ENCODE measurements around the gene CDY2B.
"Not testable (repeated sequence)": the region's sequence is repeated elsewhere in the genome, so short reads cannot be mapped to it uniquely, and the experiment has no call there.

CDY2B gene, protein sequence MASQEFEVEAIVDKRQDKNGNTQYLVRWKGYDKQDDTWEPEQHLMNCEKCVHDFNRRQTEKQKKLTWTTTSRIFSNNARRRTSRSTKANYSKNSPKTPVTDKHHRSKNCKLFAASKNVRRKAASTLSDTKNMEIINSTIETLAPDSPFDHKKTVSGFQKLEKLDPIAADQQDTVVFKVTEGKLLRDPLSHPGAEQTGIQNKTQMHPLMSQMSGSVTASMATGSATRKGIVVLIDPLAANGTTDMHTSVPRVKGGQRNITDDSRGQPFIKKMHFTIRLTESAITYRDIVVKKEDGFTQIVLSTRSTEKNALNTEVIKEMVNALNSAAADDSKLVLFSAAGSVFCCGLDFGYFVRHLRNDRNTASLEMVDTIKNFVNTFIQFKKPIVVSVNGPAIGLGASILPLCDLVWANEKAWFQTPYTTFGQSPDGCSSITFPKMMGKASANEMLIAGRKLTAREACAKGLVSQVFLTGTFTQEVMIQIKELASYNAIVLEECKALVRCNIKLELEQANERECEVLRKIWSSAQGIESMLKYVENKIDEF

GRCh38 chrY:17880120-17880519 lies at the start of gene CDY2B:
Gene CDY2B (minus strand): TSS chrY:17880220. CDS start chrY:17879892, 328 bp downstream.
- not testable (repeated sequence) for H3K4me1 Mint-ChIP-seq (ENCODE audit: low read depth); H3K27ac Mint-ChIP-seq; H3K36me3 Mint-ChIP-seq (ENCODE audit: low read depth); H3K4me3 Mint-ChIP-seq; H3K9me3 Mint-ChIP-seq; H3K27me3 Mint-ChIP-seq (ENCODE audit: low read depth)

- not testable (repeated sequence) for H3K27me3 Mint-ChIP-seq (ENCODE audit: low read depth); H3K4me1 Mint-ChIP-seq (ENCODE audit: low read depth); H3K4me3 Mint-ChIP-seq; H3K9me3 Mint-ChIP-seq; H3K36me3 Mint-ChIP-seq (ENCODE audit: low read depth); H3K27ac Mint-ChIP-seq
Measured at GRCh38 chrY:17908009-17908408, 28.0 kb upstream of the CDY2B start.

DNA sequence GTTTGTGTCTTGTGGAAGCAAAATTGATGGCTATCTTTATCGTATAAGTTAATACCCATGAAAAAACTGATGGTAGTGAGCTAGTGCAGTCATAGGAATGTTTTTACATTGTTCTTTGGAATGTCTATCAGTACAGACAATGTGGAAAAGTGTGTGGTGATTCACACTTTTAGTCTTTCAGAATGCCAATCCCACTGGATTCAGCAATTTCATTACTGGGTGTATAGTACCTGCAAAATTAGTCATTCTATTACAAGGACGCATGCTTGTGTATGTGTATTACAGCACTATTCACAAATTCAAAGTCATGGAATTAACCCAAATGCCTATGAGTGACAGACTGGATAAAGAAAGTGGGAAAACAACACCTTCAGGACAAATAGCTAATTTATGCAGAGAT lies 27.3 kb upstream of the CDY2B start:
- H3K9me3 Mint-ChIP-seq; H3K27me3 Mint-ChIP-seq (ENCODE audit: low read depth): not testable (repeated sequence)

DNA sequence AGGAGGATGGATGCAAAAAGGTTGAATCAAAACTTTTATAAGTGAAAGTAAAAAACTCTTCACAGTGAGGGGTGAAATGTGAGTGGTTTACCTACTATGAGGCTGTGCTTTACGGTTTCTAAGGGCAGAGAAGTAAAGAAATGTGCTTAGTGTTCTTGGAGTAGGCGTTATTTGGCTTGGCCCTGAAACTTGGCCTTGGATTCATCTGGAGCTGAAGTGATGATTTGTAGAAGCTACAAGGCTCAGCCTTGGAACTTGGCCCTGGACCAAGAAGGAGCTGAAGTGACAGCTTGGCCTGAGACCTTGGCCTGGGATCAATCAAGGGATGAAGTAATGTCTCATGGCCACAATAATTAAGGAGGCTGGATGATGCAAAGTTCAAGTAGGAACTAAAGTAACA lies 1.7 kb upstream of the CDY2B start:
- not testable (repeated sequence) for H3K9me3 Mint-ChIP-seq; H3K36me3 Mint-ChIP-seq (ENCODE audit: low read depth); H3K27me3 Mint-ChIP-seq (ENCODE audit: low read depth); H3K4me3 Mint-ChIP-seq; H3K4me1 Mint-ChIP-seq (ENCODE audit: low read depth); H3K27ac Mint-ChIP-seq

More for the DNA sequence above, 27.3 kb upstream of the CDY2B start:
- not testable (repeated sequence) for H3K4me1 Mint-ChIP-seq (ENCODE audit: low read depth); H3K36me3 Mint-ChIP-seq (ENCODE audit: low read depth); H3K27ac Mint-ChIP-seq; H3K4me3 Mint-ChIP-seq

DNA sequence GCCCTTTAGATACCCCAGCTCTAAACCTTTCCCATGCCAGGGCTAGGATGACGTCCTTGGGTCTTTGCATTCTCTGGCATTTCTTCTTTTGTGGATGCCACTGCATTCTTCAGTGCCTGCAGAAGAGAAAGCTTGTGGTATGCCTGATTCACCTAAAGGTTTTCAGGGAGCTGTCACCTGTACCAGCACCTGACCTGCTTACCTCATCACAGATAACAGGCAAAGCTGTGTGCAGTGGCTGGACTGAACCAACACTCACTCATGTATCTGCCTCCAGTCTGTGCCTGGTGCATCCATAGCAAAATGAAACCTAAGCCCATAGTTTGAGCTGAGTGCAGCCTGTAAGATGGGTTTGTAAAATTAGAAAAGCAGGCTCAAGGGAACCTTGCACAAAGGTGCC lies 3.3 kb downstream of the CDY2B start:
- not testable (repeated sequence) for H3K4me1 Mint-ChIP-seq (ENCODE audit: low read depth); H3K27me3 Mint-ChIP-seq (ENCODE audit: low read depth); H3K9me3 Mint-ChIP-seq; H3K36me3 Mint-ChIP-seq (ENCODE audit: low read depth); H3K4me3 Mint-ChIP-seq; H3K27ac Mint-ChIP-seq

- not testable (repeated sequence) for H3K9me3 Mint-ChIP-seq; H3K4me3 Mint-ChIP-seq; H3K4me1 Mint-ChIP-seq (ENCODE audit: low read depth); H3K27me3 Mint-ChIP-seq (ENCODE audit: low read depth); H3K36me3 Mint-ChIP-seq (ENCODE audit: low read depth); H3K27ac Mint-ChIP-seq
Measured at GRCh38 chrY:17875401-17875800, 4.6 kb downstream of the CDY2B start.

GRCh38 chrY:17871194-17871903 lies 8.7 kb downstream of the CDY2B start:
- not testable (repeated sequence) for H3K27ac Mint-ChIP-seq; H3K36me3 Mint-ChIP-seq (ENCODE audit: low read depth); H3K27me3 Mint-ChIP-seq (ENCODE audit: low read depth); H3K9me3 Mint-ChIP-seq; H3K4me1 Mint-ChIP-seq (ENCODE audit: low read depth); H3K4me3 Mint-ChIP-seq

DNA sequence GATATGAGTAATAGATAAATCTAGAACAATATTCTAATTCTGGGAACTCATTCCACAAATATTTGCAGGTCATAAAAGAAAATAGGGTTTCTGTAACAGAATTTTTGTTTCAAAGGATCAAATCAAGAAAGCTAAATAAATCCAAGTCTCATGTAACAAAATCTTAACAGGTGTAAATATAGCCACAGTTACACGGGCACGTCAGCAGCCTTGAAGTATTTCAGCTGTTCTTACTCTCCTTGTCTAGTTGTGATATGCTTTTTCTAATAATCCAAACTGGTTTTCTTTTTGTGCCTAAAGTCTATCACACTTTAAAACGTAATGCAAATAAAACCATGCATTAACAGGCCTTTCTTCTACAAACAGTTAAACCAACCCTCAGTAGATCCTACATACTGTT lies 9.3 kb downstream of the CDY2B start:
- H3K4me1 Mint-ChIP-seq (ENCODE audit: low read depth); H3K36me3 Mint-ChIP-seq (ENCODE audit: low read depth); H3K27me3 Mint-ChIP-seq (ENCODE audit: low read depth); H3K4me3 Mint-ChIP-seq; H3K9me3 Mint-ChIP-seq; H3K27ac Mint-ChIP-seq: not testable (repeated sequence)

GRCh38 chrY:17867850-17868249 lies 12.2 kb downstream of the CDY2B start:
- not testable (repeated sequence) for H3K36me3 Mint-ChIP-seq (ENCODE audit: low read depth); H3K27me3 Mint-ChIP-seq (ENCODE audit: low read depth); H3K9me3 Mint-ChIP-seq; H3K4me1 Mint-ChIP-seq (ENCODE audit: low read depth); H3K4me3 Mint-ChIP-seq; H3K27ac Mint-ChIP-seq

- not testable (repeated sequence) for H3K4me1 Mint-ChIP-seq (ENCODE audit: low read depth); H3K36me3 Mint-ChIP-seq (ENCODE audit: low read depth); H3K27ac Mint-ChIP-seq; H3K4me3 Mint-ChIP-seq; H3K27me3 Mint-ChIP-seq (ENCODE audit: low read depth); H3K9me3 Mint-ChIP-seq
Measured at GRCh38 chrY:17860634-17861033, 19.4 kb downstream of the CDY2B start.

DNA sequence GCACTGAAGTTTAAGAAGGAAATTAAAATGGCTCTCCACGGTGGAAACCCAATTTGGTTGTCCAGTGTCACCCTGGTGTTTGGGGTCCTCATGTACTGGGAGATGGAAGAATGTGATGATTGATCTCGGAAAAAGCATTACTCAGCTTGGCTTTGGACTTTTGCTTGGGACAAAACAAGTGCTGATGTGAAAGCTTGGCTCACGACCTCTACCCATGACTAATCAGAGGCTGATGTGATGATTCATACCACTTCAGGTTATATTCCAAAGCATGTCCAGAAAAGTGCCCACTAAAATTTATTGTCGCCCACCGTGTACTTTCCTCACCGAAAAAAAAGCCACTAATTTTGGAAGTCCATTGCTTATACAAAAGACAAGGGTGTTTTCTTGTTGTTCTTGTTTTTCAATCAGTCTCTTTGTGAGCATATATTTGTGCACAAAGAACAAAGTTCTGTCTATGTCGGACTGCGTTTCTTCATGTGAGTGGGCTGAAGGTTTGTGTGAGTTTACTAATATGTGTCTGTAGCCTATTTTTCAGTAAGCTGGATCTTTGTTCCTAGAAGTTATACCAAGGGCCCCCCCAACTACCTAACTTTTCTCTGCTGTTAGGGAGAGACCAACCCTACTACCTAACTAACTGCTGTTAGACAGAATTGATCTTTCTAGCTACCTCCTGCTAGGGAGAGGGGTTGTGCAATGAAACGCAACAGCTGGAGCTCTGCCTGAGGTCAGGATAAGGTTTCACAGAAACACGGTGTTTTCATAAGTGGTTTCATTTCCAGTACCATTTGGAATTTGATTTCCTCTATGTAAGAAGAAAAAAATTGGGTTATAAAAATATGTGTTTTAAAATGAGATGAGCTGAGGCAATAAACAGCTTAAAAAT lies 22.8 kb downstream of the CDY2B start:
- H3K4me3 Mint-ChIP-seq; H3K4me1 Mint-ChIP-seq (ENCODE audit: low read depth); H3K36me3 Mint-ChIP-seq (ENCODE audit: low read depth); H3K27ac Mint-ChIP-seq; H3K27me3 Mint-ChIP-seq (ENCODE audit: low read depth); H3K9me3 Mint-ChIP-seq: not testable (repeated sequence)

- not testable (repeated sequence) for H3K4me3 Mint-ChIP-seq; H3K36me3 Mint-ChIP-seq (ENCODE audit: low read depth); H3K27me3 Mint-ChIP-seq (ENCODE audit: low read depth); H3K9me3 Mint-ChIP-seq; H3K27ac Mint-ChIP-seq; H3K4me1 Mint-ChIP-seq (ENCODE audit: low read depth)
Measured at GRCh38 chrY:17856508-17856907, 23.5 kb downstream of the CDY2B start.

- not testable (repeated sequence) for H3K36me3 Mint-ChIP-seq (ENCODE audit: low read depth); H3K4me1 Mint-ChIP-seq (ENCODE audit: low read depth); H3K27me3 Mint-ChIP-seq (ENCODE audit: low read depth); H3K4me3 Mint-ChIP-seq; H3K27ac Mint-ChIP-seq; H3K9me3 Mint-ChIP-seq
Measured at GRCh38 chrY:17849131-17849530, 30.9 kb downstream of the CDY2B start.

GRCh38 chrY:17832149-17832548 lies 47.9 kb downstream of the CDY2B start:
- H3K36me3 Mint-ChIP-seq (ENCODE audit: low read depth); H3K9me3 Mint-ChIP-seq; H3K4me3 Mint-ChIP-seq; H3K27me3 Mint-ChIP-seq (ENCODE audit: low read depth); H3K27ac Mint-ChIP-seq; H3K4me1 Mint-ChIP-seq (ENCODE audit: low read depth): not testable (repeated sequence)

All from T-helper 1 cell treated with Interleukin-12 subunit alpha and Interleukin-12 subunit beta and Interleukin-4 antibody, amounts not matched to agents 30 μg/mL and 1 μg/mL, for 36 hours (primary cell).